Endodermal cell (in vitro differentiated cells): ENCODE results near the gene SLC22A3. TPM values are rescaled to one million over a fixed set of nuclear protein-coding genes. Genes with fewer than 3 reads are reported as not detected.

Experiments
- DNase-seq: peaks from one replicate; pipeline ENCODE4 v3.0.0-alpha.2; 2017
- H3K27ac ChIP-seq: 2 replicates; pipeline ENCODE4 v1.5.1; 2013; ENCODE audit warnings: mild to moderate bottlenecking, low read depth, low read length, moderate library complexity
- H3K27me3 ChIP-seq: 2 replicates; pipeline ENCODE4 v1.6.1; 2013; ENCODE audit warnings: mild to moderate bottlenecking, low read length, moderate library complexity; ENCODE audit not compliant: insufficient read depth, control insufficient read depth, poor library complexity, severe bottlenecking
- H3K36me3 ChIP-seq: 2 replicates; pipeline ENCODE4 v1.7.0; 2013; ENCODE audit warnings: mild to moderate bottlenecking, low read length, moderate library complexity; ENCODE audit not compliant: control insufficient read depth, insufficient read depth
- H3K4me1 ChIP-seq: one replicate; pipeline ENCODE4 v1.7.0; 2013; ENCODE audit warnings: low read length; ENCODE audit not compliant: control insufficient read depth, insufficient read depth
- H3K4me3 ChIP-seq: 2 replicates; pipeline ENCODE4 v1.5.1; 2013; ENCODE audit warnings: mild to moderate bottlenecking, low read length, moderate library complexity
- H3K9ac ChIP-seq: 2 replicates; pipeline ENCODE4 v1.6.1; 2013; ENCODE audit warnings: mild to moderate bottlenecking, low read length, moderate library complexity; ENCODE audit not compliant: poor library complexity, severe bottlenecking; ENCODE audit errors: extremely low read depth
- H3K9me3 ChIP-seq: 2 replicates; pipeline ENCODE4 v1.6.1; 2013; ENCODE audit warnings: mild to moderate bottlenecking, low read length, moderate library complexity; ENCODE audit not compliant: control insufficient read depth
- H3K27ac Mint-ChIP-seq: 2 replicates; pipeline ENCODE4 v1.8.0; 2020; ENCODE audit warnings: mixed read lengths
- H3K27me3 Mint-ChIP-seq: 2 replicates; pipeline ENCODE4 v1.8.0; 2021; ENCODE audit warnings: mild to moderate bottlenecking, mixed read lengths; ENCODE audit not compliant: insufficient read depth
- H3K36me3 Mint-ChIP-seq: 2 replicates; pipeline ENCODE4 v1.8.0; 2020; ENCODE audit warnings: low read depth, mixed read lengths
- H3K4me1 Mint-ChIP-seq: 2 replicates; pipeline ENCODE4 v1.8.0; 2020; ENCODE audit warnings: mixed read lengths
- H3K4me3 Mint-ChIP-seq: 2 replicates; pipeline ENCODE4 v1.8.0; 2020; ENCODE audit warnings: mild to moderate bottlenecking, moderate library complexity, mixed read lengths
- H3K9me3 Mint-ChIP-seq: 2 replicates; pipeline ENCODE4 v1.8.0; 2020; ENCODE audit warnings: mild to moderate bottlenecking, mixed read lengths
- WGBS, 2 experiments: methylation state at CpG; one replicate each; pipeline versions ENCODE4 v1.1.5 to v1.1.7; 2013; ENCODE audit warnings: missing lambda C conversion rate in 2 of 2, mixed read lengths in 1 of 2; ENCODE audit not compliant: insufficient coverage in 1 of 2, insufficient read length in 1 of 2; 5-methylcytosine and 5-hydroxymethylcytosine counted together
- total RNA-seq, 2 donors: library from RNA; stranded (reverse); fragmentation: NEBNext Ultra II Directional in 1 of 2; extraction: Animal tissue kit (Norgen Biotek cat#: 25700) in 1 of 2; gene quantifications; 2 replicates in 1 of 2; 3 replicates in 1 of 2; pipeline ENCODE4 v1.2.1, GENCODE V29; 2021
- TF ChIP-seq, protein P1 (sequence below): fragments of 200-600 bp; sonication (generic); conservative IDR thresholded peaks from 2 replicates; pipeline ENCODE4 v1.5.0; 2021; ENCODE audit warnings: antibody characterized with exemption, mild to moderate bottlenecking

SLC22A3 gene
- total RNA-seq, 2 donors from 2014 or later: 3.1 to 7.4 TPM

DNA sequence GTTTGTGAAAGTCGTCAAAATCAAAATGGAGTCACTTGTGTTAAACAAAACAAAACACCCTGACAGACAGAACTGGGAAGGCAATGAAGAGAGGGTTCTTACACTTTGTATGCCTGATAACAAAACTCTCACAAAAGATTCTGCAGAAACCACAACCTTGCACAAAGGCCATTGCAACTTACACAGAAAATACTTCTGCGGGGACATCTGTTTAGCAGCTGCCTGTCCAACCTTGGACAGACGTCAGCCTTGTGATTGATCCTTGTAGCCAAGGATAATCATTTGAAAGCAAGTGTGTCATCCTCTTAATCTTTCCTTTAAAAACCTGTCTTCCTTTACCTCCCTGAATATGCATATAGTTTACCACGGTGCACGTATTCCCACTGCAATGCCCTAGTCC, 17.0 kb upstream of the SLC22A3 start:
- H3K4me1 ChIP-seq: no peaks in the 10 kb centered on the region
- no peaks in the 10 kb centered on the region for H3K36me3 ChIP-seq
- 69 to 85% methylated on average over 3 to 5 of the region's 5 CpGs for WGBS, 2 experiments
- peaks cover 4% of the 10 kb centered on the region for H3K9me3 ChIP-seq
- no peak overlapping the region for H3K9ac ChIP-seq
- no peak for DNase-seq
- no peaks in the 10 kb centered on the region for H3K9me3 Mint-ChIP-seq
- H3K27ac Mint-ChIP-seq: no peak overlapping the region
- H3K27me3 Mint-ChIP-seq: peaks cover 27% of the 10 kb centered on the region
- H3K4me3 ChIP-seq: no peak overlapping the region
- H3K36me3 Mint-ChIP-seq: no peaks in the 10 kb centered on the region
- H3K27ac ChIP-seq: no peak overlapping the region
- peaks cover 22% of the 10 kb centered on the region for H3K27me3 ChIP-seq
- TF ChIP-seq, protein P1, sequence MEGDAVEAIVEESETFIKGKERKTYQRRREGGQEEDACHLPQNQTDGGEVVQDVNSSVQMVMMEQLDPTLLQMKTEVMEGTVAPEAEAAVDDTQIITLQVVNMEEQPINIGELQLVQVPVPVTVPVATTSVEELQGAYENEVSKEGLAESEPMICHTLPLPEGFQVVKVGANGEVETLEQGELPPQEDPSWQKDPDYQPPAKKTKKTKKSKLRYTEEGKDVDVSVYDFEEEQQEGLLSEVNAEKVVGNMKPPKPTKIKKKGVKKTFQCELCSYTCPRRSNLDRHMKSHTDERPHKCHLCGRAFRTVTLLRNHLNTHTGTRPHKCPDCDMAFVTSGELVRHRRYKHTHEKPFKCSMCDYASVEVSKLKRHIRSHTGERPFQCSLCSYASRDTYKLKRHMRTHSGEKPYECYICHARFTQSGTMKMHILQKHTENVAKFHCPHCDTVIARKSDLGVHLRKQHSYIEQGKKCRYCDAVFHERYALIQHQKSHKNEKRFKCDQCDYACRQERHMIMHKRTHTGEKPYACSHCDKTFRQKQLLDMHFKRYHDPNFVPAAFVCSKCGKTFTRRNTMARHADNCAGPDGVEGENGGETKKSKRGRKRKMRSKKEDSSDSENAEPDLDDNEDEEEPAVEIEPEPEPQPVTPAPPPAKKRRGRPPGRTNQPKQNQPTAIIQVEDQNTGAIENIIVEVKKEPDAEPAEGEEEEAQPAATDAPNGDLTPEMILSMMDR: no peak
- no peaks in the 10 kb centered on the region for H3K4me1 Mint-ChIP-seq
- no peak overlapping the region for H3K4me3 Mint-ChIP-seq

DNA sequence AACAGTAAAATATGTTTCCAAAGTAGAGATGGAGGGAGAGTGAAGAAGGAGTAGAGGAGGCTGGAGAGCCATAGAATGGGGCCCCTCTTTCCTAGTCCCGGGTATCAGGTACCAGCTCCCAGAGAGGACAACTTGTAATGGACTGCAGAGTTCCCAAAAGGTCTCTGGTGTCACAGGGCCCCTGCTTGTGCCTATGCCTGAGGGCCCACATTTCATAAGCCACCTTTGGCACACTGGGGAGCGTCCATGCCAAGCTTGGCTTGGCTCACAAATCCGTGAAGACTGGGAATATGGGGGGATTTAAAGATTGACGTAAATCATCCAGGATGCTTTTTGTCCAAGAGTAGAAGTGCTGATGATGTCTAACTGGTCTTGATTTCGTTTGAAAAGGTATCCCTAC, 16.4 kb upstream of the SLC22A3 start:
- Histone ChIP-seq H3K4me3 (no peak overlapping the region), H3K27ac (no peak overlapping the region), H3K4me1 (no peaks in the 10 kb centered on the region), H3K27me3 (peaks cover 22% of the 10 kb centered on the region), H3K9ac (no peak overlapping the region), H3K36me3 (no peaks in the 10 kb centered on the region), H3K9me3 (peaks cover 7% of the 10 kb centered on the region)
- no peak for DNase-seq
- no peaks in the 10 kb centered on the region for H3K4me1 Mint-ChIP-seq
- H3K9me3 Mint-ChIP-seq: no peaks in the 10 kb centered on the region
- peaks cover 27% of the 10 kb centered on the region for H3K27me3 Mint-ChIP-seq
- TF ChIP-seq, protein P1: no peak
- H3K4me3 Mint-ChIP-seq: no peak overlapping the region
- 91 to 97% methylated on average over 4 to 5 of the region's 5 CpGs for WGBS, 2 experiments
- no peaks in the 10 kb centered on the region for H3K36me3 Mint-ChIP-seq
- H3K27ac Mint-ChIP-seq: no peak overlapping the region

DNA sequence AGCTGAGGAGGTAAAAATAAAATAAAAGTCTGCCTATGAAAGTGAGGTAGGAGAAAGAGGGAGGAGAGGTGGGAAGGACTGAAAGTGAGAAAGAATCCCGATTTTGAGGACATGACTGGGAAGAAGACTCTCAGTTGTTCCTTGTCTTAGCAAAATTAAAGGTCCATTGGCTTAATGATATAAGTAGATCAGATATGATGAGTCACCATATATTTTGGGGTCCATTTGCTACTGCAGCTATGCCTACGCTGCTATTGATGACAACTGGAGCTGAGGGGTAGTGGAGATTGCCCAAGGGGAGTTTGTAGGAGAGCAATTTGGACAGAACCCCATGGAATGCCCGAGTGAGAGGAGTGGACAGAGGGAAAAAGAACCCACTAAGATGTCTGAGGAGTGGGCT, 15.1 kb upstream of the SLC22A3 start:
- no peak for DNase-seq
- H3K27me3 ChIP-seq: peaks cover 22% of the 10 kb centered on the region
- peaks cover 28% of the 10 kb centered on the region for H3K27me3 Mint-ChIP-seq
- H3K36me3 Mint-ChIP-seq: no peaks in the 10 kb centered on the region
- no peaks in the 10 kb centered on the region for H3K9me3 Mint-ChIP-seq
- no peak overlapping the region for H3K9ac ChIP-seq
- no peaks in the 10 kb centered on the region for H3K4me1 ChIP-seq
- no peak overlapping the region for H3K27ac Mint-ChIP-seq
- H3K36me3 ChIP-seq: no peaks in the 10 kb centered on the region
- WGBS, 2 experiments: 87 to 90% methylated on average over 3 of the region's 3 CpGs
- H3K27ac ChIP-seq: no peak overlapping the region
- peaks cover 7% of the 10 kb centered on the region for H3K9me3 ChIP-seq
- no peak overlapping the region for H3K4me3 ChIP-seq
- H3K4me3 Mint-ChIP-seq: no peak overlapping the region
- TF ChIP-seq, protein P1: no peak
- peaks cover 7% of the 10 kb centered on the region for H3K4me1 Mint-ChIP-seq
